GM12873 (cell line): ENCODE data around the gene SUB1.

Experiments
- TF ChIP-seq, protein P1 (sequence below): IDR thresholded peaks from 2 replicates; pipeline ENCODE4 v1.5.1; 2012; ENCODE audit warnings: low read depth, mild to moderate bottlenecking, moderate library complexity, low read length, control low read depth; ENCODE audit not compliant: insufficient read depth; ENCODE audit errors: missing control alignments

Gene SUB1

DNA sequence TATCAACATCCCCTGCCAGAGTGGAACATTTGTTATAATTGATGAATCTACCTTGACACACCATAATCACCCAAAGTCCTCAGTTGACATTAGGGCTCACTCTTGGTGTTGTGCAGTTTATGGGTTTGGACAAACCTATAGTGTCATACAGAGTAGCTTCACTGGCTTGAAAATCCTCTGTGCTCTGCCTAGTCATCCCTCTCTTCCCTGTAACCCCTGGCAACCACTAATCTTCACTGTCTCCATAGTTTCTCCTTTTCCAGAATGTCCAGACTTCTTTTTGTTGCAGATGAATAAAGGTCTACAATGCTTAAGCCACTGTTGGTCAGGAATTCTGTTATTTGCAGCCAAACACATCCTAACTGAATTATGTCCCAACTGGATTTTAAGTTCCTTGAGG is 22.5 kb upstream of the SUB1 start:
- TF ChIP-seq, protein P1, sequence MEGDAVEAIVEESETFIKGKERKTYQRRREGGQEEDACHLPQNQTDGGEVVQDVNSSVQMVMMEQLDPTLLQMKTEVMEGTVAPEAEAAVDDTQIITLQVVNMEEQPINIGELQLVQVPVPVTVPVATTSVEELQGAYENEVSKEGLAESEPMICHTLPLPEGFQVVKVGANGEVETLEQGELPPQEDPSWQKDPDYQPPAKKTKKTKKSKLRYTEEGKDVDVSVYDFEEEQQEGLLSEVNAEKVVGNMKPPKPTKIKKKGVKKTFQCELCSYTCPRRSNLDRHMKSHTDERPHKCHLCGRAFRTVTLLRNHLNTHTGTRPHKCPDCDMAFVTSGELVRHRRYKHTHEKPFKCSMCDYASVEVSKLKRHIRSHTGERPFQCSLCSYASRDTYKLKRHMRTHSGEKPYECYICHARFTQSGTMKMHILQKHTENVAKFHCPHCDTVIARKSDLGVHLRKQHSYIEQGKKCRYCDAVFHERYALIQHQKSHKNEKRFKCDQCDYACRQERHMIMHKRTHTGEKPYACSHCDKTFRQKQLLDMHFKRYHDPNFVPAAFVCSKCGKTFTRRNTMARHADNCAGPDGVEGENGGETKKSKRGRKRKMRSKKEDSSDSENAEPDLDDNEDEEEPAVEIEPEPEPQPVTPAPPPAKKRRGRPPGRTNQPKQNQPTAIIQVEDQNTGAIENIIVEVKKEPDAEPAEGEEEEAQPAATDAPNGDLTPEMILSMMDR, result no peak

DNA sequence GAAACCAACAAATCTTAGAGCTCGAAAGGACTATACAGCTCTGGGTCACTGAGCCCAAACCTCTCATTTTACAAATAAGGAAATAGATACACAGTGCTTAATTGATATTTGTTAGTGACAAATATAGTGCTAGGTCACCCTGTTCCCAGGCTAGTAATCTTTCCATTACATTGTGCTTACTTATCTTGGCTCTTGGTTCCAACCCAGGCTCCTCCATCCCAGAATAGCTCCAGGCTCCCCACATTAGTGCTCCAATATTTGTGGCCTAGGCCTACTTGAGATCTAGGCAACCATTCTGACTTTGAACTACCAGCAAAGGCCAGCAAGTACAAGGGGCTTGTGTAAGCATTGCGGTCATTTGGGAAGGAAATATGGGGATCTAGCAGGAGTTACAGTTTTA is 21.7 kb upstream of the SUB1 start:
- TF ChIP-seq, protein P1, result no peak

DNA sequence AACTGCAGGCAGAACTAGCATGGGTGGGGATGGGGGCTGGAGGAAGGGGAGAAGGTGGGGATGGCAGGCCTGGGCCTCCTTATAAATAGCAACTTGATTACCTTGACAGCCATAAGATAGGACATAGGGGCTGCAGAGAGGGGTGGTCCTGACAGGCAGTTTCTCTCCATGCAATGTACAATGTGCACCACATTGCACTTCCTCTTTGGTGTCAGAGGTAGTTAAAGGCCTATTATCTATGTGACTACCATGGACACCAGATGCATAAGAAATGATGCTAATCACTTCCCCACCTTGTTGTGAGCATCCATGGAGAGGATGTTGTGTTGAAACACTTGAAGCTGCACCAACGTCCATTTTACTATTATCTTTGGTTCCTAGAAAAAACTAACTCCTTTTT is 20.2 kb upstream of the SUB1 start:
- TF ChIP-seq, protein P1, result no peak

DNA sequence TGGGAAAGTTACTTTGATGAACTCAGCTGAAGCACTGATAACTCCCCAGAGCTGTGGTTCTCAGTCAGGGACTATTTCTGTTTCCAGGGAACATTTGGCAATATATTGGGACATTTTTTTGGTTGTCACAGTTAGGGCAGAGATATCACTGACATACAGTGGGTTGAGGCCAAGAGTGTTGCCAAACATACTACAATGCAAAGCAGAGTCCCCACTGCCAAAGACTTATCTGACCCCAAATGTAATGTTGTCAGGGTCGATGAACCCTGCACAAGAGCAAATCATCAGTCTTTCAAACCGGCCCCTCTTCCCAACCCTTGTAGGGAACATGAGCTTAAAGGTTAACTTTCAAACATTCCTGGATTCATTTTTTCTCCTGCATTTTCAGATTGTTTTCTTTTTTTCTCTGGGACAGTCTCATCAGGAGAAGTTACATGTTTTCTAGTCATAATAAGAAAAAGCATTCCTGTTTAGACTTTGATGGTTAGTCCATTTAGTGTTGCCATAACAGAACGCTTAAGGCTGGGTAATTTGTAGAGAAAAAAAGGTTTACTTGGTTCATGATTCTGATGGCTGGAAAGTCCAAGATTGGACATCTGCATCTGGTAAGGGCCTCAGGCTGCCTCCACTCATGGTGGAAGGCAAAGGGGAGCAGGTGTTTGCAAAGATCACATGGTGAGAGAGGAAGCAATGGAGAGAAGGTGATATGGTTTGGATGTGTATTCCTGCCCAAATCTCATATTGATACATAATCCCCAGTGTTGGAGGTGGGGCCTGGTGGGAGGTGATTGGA is 18.8 kb upstream of the SUB1 start:
- TF ChIP-seq, protein P1, result no peak

DNA sequence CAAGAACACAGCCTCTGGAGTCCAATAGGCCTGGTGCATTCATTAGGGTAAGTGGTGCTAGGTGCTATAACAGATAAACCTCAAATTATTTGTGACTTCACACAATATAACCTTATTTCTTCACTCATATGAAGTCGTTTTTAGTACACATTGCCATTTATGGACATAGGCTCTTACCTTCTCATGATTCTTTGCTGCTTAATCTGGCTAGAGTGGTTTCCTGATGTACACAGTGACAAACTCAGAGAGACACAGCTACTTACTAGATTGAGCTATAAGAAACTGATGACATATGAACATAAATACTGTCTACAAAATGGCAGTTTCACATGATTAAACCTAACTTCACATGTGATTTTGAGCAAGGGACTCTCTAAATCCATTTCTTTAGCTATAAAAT is 14.2 kb upstream of the SUB1 start:
- TF ChIP-seq, protein P1, result no peak

DNA sequence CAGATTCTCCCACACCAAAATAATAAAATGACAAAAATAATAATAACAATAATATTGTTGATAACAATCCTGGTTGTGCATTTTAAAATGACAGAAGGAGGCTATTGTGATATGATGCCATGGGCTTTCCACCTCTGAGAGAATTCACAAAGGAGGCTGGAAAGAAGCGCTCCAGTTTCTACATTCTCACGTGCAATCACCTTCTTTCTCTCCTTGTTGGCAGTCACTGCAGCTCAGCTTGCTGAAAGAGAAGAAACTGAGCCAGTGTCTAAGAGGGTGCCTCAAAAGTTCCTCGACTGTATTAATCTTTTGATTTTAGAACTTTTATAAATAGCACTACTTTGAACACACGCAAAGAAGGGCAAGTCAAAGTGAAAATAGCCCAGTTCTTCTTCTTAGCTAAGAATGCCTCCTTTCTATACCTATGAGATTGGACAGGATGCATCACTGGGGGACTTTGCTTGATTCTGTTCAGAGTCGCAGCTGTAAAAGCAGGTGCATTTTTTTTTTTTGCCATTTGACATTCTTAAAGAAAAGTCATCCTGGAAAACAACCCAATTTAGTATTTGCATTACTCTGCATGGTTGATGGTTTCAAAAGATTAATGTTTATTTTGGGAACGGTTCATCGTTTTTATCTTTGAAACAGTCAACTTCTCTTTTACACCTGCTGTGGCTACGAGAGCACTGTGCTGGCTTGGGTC is 12.4 kb upstream of the SUB1 start:
- TF ChIP-seq, protein P1, result no peak

DNA sequence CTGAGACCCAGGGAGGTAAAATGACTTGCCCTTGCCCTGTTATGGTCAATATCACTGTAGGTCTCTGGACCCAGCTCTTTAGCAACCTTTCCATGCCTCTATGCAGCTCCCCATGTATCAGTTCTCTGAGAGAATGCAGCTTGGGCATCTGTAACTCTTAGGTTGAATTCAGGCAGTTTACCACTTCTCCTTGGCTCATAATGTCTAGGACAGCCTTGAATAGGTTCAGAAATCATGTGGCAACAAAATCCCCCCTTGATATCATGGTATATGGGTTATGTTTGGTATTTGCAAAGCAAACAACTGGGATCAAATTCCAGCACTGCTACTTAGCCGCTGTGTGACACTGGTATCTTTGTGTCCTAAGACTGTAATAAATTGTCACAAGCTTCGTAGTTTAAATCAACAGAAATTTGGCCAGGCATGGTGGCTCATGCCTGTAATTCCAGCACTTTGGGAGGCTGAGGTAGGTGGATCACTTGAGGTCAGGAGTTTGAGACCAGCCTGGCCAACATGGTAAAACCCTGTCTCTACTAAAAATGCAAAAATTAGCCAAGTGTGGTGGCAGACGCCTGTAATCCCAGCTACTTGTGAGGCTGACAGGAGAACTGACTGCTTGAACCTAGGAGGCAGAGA is 10.7 kb upstream of the SUB1 start:
- TF ChIP-seq, protein P1, result no peak
